BE2C (cell line): ENCODE results near the gene ARMH1.

Experiments
- DNase-seq: peaks from one replicate; pipeline ENCODE4 v3.0.0-alpha.2; 2020
- H3K27me3 ChIP-seq: fragments of 250-450 bp; sonication (Bioruptor Pico); 2 replicates; pipeline ENCODE4 v1.5.1; 2020; ENCODE audit warnings: mild to moderate bottlenecking
- H3K36me3 ChIP-seq: fragments of 250-450 bp; sonication (Bioruptor Pico); 2 replicates; pipeline ENCODE4 v1.5.1; 2020; ENCODE audit warnings: mild to moderate bottlenecking
- H3K4me1 ChIP-seq: fragments of 250-450 bp; sonication (Bioruptor Pico); 2 replicates; pipeline ENCODE4 v1.5.1; 2020
- H3K4me3 ChIP-seq: 2 replicates; pipeline ENCODE4 v1.5.1; 2011; ENCODE audit warnings: low read depth, low read length
- H3K9me3 ChIP-seq: fragments of 250-450 bp; sonication (Bioruptor Pico); 2 replicates; pipeline ENCODE4 v1.5.1; 2020
- TF ChIP-seq, protein P1 (sequence below): IDR thresholded peaks from 2 replicates; pipeline ENCODE4 v1.5.1; 2012; ENCODE audit warnings: mild to moderate bottlenecking, low read depth, low read length

ARMH1 gene

DNA sequence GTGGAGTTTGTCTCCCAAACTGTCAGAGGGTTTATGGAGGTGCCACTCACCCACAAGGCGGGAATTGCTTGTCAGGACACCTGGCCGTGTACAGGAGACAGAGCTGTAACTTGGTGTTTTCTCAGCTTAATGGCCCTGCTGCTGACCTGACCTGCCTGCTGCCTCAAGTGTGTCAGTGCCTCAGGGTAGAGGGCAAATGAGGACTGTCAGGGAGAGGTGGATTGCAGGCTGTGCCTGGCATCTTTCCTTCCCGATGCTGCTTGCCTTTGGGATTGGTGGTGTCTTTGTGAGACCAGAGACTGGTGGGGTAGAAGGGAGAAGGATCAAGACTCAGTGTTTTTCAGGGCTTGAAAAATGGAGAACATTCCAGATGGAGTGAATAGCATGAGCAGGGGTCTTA is 31.6 kb upstream of the ARMH1 start:
- Histone ChIP-seq H3K36me3 (peaks cover 5% of the 10 kb centered on the region), H3K9me3 (no peaks in the 10 kb centered on the region), H3K27me3 (no peaks in the 10 kb centered on the region), H3K4me1 (no peaks in the 10 kb centered on the region), H3K4me3 (no peak overlapping the region)
- DNase-seq, result no peak
- TF ChIP-seq, protein P1, sequence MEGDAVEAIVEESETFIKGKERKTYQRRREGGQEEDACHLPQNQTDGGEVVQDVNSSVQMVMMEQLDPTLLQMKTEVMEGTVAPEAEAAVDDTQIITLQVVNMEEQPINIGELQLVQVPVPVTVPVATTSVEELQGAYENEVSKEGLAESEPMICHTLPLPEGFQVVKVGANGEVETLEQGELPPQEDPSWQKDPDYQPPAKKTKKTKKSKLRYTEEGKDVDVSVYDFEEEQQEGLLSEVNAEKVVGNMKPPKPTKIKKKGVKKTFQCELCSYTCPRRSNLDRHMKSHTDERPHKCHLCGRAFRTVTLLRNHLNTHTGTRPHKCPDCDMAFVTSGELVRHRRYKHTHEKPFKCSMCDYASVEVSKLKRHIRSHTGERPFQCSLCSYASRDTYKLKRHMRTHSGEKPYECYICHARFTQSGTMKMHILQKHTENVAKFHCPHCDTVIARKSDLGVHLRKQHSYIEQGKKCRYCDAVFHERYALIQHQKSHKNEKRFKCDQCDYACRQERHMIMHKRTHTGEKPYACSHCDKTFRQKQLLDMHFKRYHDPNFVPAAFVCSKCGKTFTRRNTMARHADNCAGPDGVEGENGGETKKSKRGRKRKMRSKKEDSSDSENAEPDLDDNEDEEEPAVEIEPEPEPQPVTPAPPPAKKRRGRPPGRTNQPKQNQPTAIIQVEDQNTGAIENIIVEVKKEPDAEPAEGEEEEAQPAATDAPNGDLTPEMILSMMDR, result no peak

DNA sequence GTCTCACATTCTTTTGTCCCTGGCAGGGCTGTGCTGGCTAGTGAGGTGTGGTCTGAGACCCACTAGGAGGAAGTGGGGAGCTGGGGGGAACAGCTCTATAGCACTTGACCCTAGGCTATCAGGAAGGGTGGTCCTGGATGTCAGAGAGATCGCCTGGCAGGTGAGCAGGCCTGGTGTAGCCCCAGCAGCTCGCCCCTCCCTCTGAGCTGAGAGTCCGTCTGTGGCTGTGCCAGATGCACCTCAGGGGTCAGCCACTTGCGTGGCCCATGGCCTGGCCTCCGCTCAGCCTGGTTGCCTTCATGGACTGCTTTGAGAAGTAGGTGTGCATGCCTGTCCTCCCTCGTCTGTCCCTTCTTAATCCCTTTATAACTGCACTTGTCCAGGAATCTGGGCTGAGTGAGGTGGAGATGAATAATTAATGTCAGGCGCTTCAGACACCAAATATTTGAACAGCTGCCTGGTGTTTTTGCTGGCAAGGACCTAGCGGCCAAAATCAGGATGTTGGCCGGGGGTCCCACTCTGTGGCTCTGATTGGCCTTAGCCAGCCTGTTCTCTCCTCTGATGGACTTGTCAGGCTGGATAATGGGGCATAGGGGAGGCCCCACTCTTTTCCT is 30.7 kb upstream of the ARMH1 start:
- Histone ChIP-seq H3K36me3 (peaks cover 5% of the 10 kb centered on the region; the same call in 1 of the 2 replicates), H3K4me3 (no peak overlapping the region), H3K9me3 (no peaks in the 10 kb centered on the region), H3K4me1 (no peaks in the 10 kb centered on the region), H3K27me3 (no peaks in the 10 kb centered on the region)
- TF ChIP-seq, protein P1, result no peak
- DNase-seq, result no peak

DNA sequence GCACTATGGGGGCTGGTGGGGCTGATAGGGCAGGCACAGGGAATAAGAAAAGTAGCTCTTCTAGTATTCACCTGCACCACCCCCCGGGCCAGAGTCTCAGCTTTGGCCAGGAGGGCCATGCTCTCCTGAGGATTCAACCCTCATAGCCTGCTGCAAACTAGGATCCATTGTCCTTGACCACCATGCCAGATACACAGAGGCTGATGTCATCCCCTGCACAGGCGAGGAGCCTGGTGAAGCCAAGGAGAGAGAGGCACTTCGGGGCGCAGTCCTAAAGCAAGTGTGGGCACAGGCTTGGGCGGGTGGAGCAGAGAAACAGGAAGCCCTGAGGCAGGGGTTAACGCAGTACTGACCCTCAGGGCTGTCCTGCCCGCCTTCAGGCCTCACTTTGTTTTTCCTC is 29.7 kb upstream of the ARMH1 start:
- no peaks in the 10 kb centered on the region for H3K9me3 ChIP-seq
- H3K27me3 ChIP-seq, result no peaks in the 10 kb centered on the region
- H3K4me3 ChIP-seq, result no peak overlapping the region
- no peak for DNase-seq
- TF ChIP-seq, protein P1, result no peak
- H3K36me3 ChIP-seq, result peaks cover 7% of the 10 kb centered on the region; the same call in 1 of the 2 replicates
- H3K4me1 ChIP-seq, result no peaks in the 10 kb centered on the region

DNA sequence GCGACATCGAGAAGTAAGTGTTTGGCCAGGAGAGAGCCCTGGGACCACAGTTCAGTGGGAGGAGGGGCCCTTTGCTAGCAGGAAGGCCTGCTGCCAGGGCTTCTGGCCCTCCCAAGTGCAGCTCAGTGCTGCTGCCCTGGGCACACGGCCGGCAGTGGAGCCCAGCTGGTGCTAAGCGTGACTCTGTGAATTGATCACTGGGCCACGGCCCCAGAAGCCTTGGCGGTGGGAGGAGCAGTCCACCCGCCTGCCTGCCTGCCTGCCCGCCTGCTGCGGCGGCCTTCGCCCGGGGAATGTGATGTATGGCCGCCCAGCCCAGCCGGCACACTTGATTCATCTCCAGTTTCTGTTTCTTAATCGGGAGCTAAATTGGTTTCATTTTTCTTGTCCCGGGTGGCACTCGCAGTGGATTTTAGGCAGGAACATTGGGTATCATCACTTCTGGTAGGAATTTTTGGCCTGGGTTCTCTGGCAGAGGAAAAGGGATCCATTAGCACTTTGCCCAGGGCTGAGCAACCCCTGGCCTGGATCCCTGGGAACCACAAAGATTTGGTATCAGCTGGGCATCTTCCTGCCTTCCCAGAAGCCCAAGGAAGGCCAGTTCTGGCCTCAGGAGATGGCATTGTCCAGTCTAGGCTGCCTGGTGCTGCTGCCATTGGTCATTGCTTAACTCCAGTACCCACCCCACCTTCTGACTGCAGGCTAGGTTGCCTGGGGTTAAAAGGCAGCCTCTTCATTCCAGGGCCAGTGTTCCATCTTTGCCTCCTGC is 28.9 kb upstream of the ARMH1 start:
- TF ChIP-seq, protein P1, result no peak
- Histone ChIP-seq H3K4me1 (no peaks in the 10 kb centered on the region), H3K36me3 (peaks cover 7% of the 10 kb centered on the region; the same call in 1 of the 2 replicates), H3K4me3 (no peak overlapping the region), H3K9me3 (no peaks in the 10 kb centered on the region), H3K27me3 (no peaks in the 10 kb centered on the region)
- DNase-seq, result no peak

DNA sequence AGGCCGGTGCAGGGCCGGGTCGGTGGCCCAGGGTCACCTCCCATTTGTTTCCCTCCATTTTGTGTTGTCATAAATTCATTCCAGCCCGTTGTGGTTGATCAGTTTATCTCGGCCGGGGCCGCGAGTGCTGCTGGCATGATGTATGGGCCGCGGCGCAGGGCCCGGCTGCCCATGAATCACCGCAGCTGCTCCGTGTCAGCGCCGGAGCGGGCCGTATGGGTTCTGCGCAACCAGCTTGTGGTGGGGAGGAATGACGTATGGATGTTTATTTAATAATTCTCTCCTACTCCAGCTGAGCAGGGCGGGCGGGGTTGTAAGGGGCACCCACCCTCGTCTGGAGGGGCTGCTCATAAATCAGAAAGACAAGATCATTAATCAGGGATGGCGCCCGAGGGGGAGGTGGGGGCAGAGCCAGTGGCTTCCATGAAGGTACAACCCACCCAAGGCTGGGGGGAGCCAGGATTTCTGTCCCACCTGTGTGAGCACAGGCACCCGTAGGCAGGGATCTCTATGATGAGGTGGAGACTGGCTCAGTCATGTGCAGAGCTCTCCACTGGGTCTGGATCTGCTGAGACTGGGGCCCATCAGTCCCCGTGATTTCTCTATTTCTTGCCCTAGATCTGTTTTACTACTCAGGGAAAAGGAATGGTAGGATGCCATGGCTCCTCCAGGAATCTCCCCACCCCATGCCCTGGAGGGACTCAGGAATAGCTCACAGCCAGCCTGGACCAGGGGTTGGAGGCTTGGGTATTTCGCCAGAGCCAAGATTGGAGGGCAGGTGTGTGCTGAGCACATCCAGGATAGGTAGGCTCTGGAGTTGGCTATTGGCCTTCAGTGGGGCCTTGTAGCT is 28.0 kb upstream of the ARMH1 start:
- H3K4me1 ChIP-seq, result no peaks in the 10 kb centered on the region
- H3K9me3 ChIP-seq, result no peaks in the 10 kb centered on the region
- peaks cover 7% of the 10 kb centered on the region; the same call in 1 of the 2 replicates for H3K36me3 ChIP-seq
- DNase-seq, result no peak
- TF ChIP-seq, protein P1, result no peak
- no peaks in the 10 kb centered on the region for H3K27me3 ChIP-seq
- H3K4me3 ChIP-seq, result no peak overlapping the region
